H9 (cell line): Measurements from ENCODE around the gene ATAD3B. TPM values are rescaled to one million over a fixed set of nuclear protein-coding genes. Genes with fewer than 3 reads are reported as not detected.
"Not testable (repeated sequence)": the region's sequence is repeated elsewhere in the genome, so short reads cannot be mapped to it uniquely, and the experiment has no call there.

ENCODE experiments used
- DNase-seq: peaks from one replicate; pipeline ENCODE4 v3.0.0-alpha.2; 2017
- H2AFZ ChIP-seq: one replicate; pipeline ENCODE4 v1.6.1; 2013; ENCODE audit warnings: mild to moderate bottlenecking, low read length, control low read depth, moderate library complexity
- H2AK5ac ChIP-seq: 2 replicates; pipeline ENCODE4 v1.6.1; 2013; ENCODE audit warnings: low read length, control low read depth, mixed read lengths; ENCODE audit not compliant: insufficient read length
- H2BK120ac ChIP-seq: one replicate; pipeline ENCODE4 v1.6.1; 2013; ENCODE audit warnings: low read depth, mild to moderate bottlenecking, low read length, control low read depth, inconsistent platforms; ENCODE audit not compliant: poor library complexity, severe bottlenecking
- H2BK12ac ChIP-seq: 2 replicates; pipeline ENCODE4 v1.6.1; 2013; ENCODE audit warnings: low read length, control low read depth, mixed read lengths, low read depth; ENCODE audit not compliant: insufficient read length
- H2BK15ac ChIP-seq: 2 replicates; pipeline ENCODE4 v1.6.1; 2013; ENCODE audit warnings: low read depth, low read length, control low read depth
- H2BK20ac ChIP-seq: one replicate; pipeline ENCODE4 v1.6.1; 2013; ENCODE audit warnings: low read depth, mild to moderate bottlenecking, low read length, control low read depth, inconsistent platforms; ENCODE audit not compliant: poor library complexity, severe bottlenecking
- H2BK5ac ChIP-seq: 2 replicates; pipeline ENCODE4 v1.6.1; 2013; ENCODE audit warnings: low read length, control low read depth, mixed read lengths; ENCODE audit not compliant: insufficient read length
- H3K14ac ChIP-seq: 2 replicates; pipeline ENCODE4 v1.6.1; 2013; ENCODE audit warnings: low read length, control low read depth; ENCODE audit not compliant: insufficient read depth
- H3K18ac ChIP-seq: 2 replicates; pipeline ENCODE4 v1.6.1; 2013; ENCODE audit warnings: low read depth, mild to moderate bottlenecking, mixed read lengths, low read length, control low read depth; ENCODE audit not compliant: insufficient read length
- H3K23ac ChIP-seq: 2 replicates; pipeline ENCODE4 v1.6.1; 2013; ENCODE audit warnings: low read length, control low read depth, mixed read lengths, low read depth; ENCODE audit not compliant: insufficient read length
- H3K23me2 ChIP-seq: 2 replicates; pipeline ENCODE4 v1.6.1; 2013; ENCODE audit warnings: low read depth, mild to moderate bottlenecking, mixed read lengths, low read length, control low read depth; ENCODE audit not compliant: insufficient read length, poor library complexity, severe bottlenecking
- H3K27ac ChIP-seq: 2 replicates; pipeline ENCODE4 v1.5.1; 2013; ENCODE audit warnings: low read length, control low read depth, mixed read lengths, low read depth; ENCODE audit not compliant: insufficient read length
- H3K27me3 ChIP-seq: 2 replicates; pipeline ENCODE4 v1.6.1; 2013; ENCODE audit warnings: low read length, control low read depth, inconsistent platforms; ENCODE audit not compliant: insufficient read depth
- H3K4ac ChIP-seq: 2 replicates; pipeline ENCODE4 v1.6.1; 2013; ENCODE audit warnings: low read depth, mild to moderate bottlenecking, control low read depth, inconsistent platforms, low read length, moderate library complexity
- H3K4me1 ChIP-seq: 2 replicates; pipeline ENCODE4 v1.6.1; 2013; ENCODE audit warnings: low read length, control low read depth, inconsistent platforms; ENCODE audit not compliant: insufficient read depth
- H3K4me2 ChIP-seq: 2 replicates; pipeline ENCODE4 v1.6.1; 2013; ENCODE audit warnings: low read length, control low read depth, mixed read lengths; ENCODE audit not compliant: insufficient read length, insufficient read depth
- H3K56ac ChIP-seq: 2 replicates; pipeline ENCODE4 v1.6.1; 2013; ENCODE audit warnings: low read depth, mild to moderate bottlenecking, mixed read lengths, low read length, control low read depth; ENCODE audit not compliant: insufficient read length
- H3K79me1 ChIP-seq: 2 replicates; pipeline ENCODE4 v1.6.1; 2013; ENCODE audit warnings: low read depth, mild to moderate bottlenecking, moderate library complexity, low read length, control low read depth, inconsistent platforms; ENCODE audit not compliant: insufficient read depth, poor library complexity, severe bottlenecking
- H3K79me2 ChIP-seq: 2 replicates; pipeline ENCODE4 v1.6.1; 2013; ENCODE audit warnings: low read length, control low read depth, inconsistent platforms; ENCODE audit not compliant: insufficient read depth
- H3K9ac ChIP-seq: 2 replicates; pipeline ENCODE4 v1.6.1; 2013; ENCODE audit warnings: low read length, control low read depth, mixed read lengths; ENCODE audit not compliant: insufficient read length; ENCODE audit errors: extremely low read depth
- H3K9me3 ChIP-seq: one replicate; pipeline ENCODE4 v1.6.1; 2013; ENCODE audit warnings: low read depth, low read length, inconsistent platforms; ENCODE audit not compliant: control insufficient read depth
- H3T11ph ChIP-seq: one replicate; pipeline ENCODE4 v1.6.1; 2013; ENCODE audit warnings: mild to moderate bottlenecking, low read length, control low read depth, inconsistent platforms
- H4K20me1 ChIP-seq: one replicate; pipeline ENCODE4 v1.6.1; 2013; ENCODE audit not compliant: control insufficient read depth, insufficient read length, insufficient read depth
- H4K5ac ChIP-seq: 2 replicates; pipeline ENCODE4 v1.6.1; 2013; ENCODE audit warnings: low read depth, mild to moderate bottlenecking, mixed read lengths, low read length, control low read depth; ENCODE audit not compliant: insufficient read length
- H4K8ac ChIP-seq: replicated peaks from 2 replicates; pipeline ENCODE4 v1.6.1; 2013; ENCODE audit warnings: low read length, control low read depth, mixed read lengths, low read depth; ENCODE audit not compliant: insufficient read length
- H4K91ac ChIP-seq: 2 replicates; pipeline ENCODE4 v1.6.1; 2013; ENCODE audit warnings: low read depth, mild to moderate bottlenecking, moderate library complexity, mixed read lengths, low read length, control low read depth; ENCODE audit not compliant: insufficient read length
- H3K27ac Mint-ChIP-seq, 3 experiments: 2 replicates in 2 of 3; 3 replicates in 1 of 3; pipeline ENCODE4 v1.8.0; 2020 to 2021; ENCODE audit warnings: mixed read lengths in 3 of 3, mild to moderate bottlenecking in 1 of 3, moderate library complexity in 1 of 3
- H3K27me3 Mint-ChIP-seq: 2 replicates; pipeline ENCODE4 v1.8.0; 2021; ENCODE audit warnings: low read depth, mild to moderate bottlenecking, moderate library complexity, mixed read lengths
- H3K36me3 Mint-ChIP-seq, 3 experiments: 2 replicates in 2 of 3; 3 replicates in 1 of 3; pipeline ENCODE4 v1.8.0; 2020 to 2021; ENCODE audit warnings: low read depth in 3 of 3, mixed read lengths in 3 of 3; ENCODE audit not compliant: insufficient read depth in 1 of 3
- H3K4me1 Mint-ChIP-seq, 2 experiments: 2 replicates each; pipeline ENCODE4 v1.8.0; 2020; ENCODE audit warnings: mixed read lengths in 2 of 2
- H3K4me3 Mint-ChIP-seq, 2 experiments: 2 replicates in 1 of 2; 3 replicates in 1 of 2; pipeline ENCODE4 v1.8.0; 2020 to 2021; ENCODE audit warnings: mild to moderate bottlenecking in 2 of 2, mixed read lengths in 2 of 2, moderate library complexity in 1 of 2
- H3K9me3 Mint-ChIP-seq, 2 experiments: 2 replicates in 1 of 2; 3 replicates in 1 of 2; pipeline ENCODE4 v1.8.0; 2020; ENCODE audit warnings: mild to moderate bottlenecking in 2 of 2, mixed read lengths in 2 of 2, moderate library complexity in 1 of 2
- WGBS: extraction: QIAGEN DNeasy Blood & Tissue Kit; methylation state at CpG from one replicate; pipeline ENCODE4 v1.1.7; 2013; ENCODE audit warnings: missing lambda C conversion rate, low lambda C conversion rate, mixed read lengths; ENCODE audit not compliant: insufficient read length; ENCODE audit errors: extremely low coverage; 5-methylcytosine and 5-hydroxymethylcytosine counted together
- total RNA-seq: library from RNA; stranded (reverse); gene quantifications from 2 replicates; pipeline ENCODE4 v1.2.1, GENCODE V29; 2021

Gene ATAD3B
- total RNA-seq, 1 experiment from 2014 or later = 78.6 TPM

GRCh38 chr1:1513675-1514074, 42.1 kb downstream of the ATAD3B start:
- H4K8ac ChIP-seq, H2AK5ac ChIP-seq, H4K91ac ChIP-seq, DNase-seq, H2BK120ac ChIP-seq, H2BK5ac ChIP-seq, H3K56ac ChIP-seq, H3K23me2 ChIP-seq, H3K4ac ChIP-seq, H4K5ac ChIP-seq, H3K27ac Mint-ChIP-seq, H3K27me3 Mint-ChIP-seq, H2BK12ac ChIP-seq, H3K4me1 Mint-ChIP-seq, H3K27me3 ChIP-seq, H3K9ac ChIP-seq, H3K4me1 ChIP-seq, H2AFZ ChIP-seq, H3K27ac ChIP-seq, H3K14ac ChIP-seq, H4K20me1 ChIP-seq, H3K23ac ChIP-seq, H3K79me1 ChIP-seq, H3K18ac ChIP-seq, H3K9me3 ChIP-seq, H3K79me2 ChIP-seq, H3T11ph ChIP-seq, H2BK20ac ChIP-seq, H2BK15ac ChIP-seq, H3K9me3 Mint-ChIP-seq, H3K4me2 ChIP-seq: not testable (repeated sequence)
- no CpG with 5 or more reads among the region's 18 CpGs for WGBS
- Mint-ChIP-seq H3K4me3 (peak overlapping the region; percentile 48 to 60; a peak in 3 of 5 replicates), H3K36me3 (peaks cover 11 to 25% (median 13%) of the 10 kb centered on the region in 3 experiments)

GRCh38 chr1:1514376-1514775, 42.8 kb downstream of the ATAD3B start:
- H4K91ac ChIP-seq, DNase-seq, H3K27me3 Mint-ChIP-seq, H2BK15ac ChIP-seq, H3K23ac ChIP-seq, H3K18ac ChIP-seq, H3K4me2 ChIP-seq, H3K9me3 ChIP-seq, H2BK120ac ChIP-seq, H4K8ac ChIP-seq, H2BK12ac ChIP-seq, H3K9ac ChIP-seq, H3K23me2 ChIP-seq, H3K27ac Mint-ChIP-seq, H3K79me2 ChIP-seq, H3K27ac ChIP-seq, H3K27me3 ChIP-seq, H3K79me1 ChIP-seq, H3T11ph ChIP-seq, H3K4ac ChIP-seq, H4K5ac ChIP-seq, H4K20me1 ChIP-seq, H2BK5ac ChIP-seq, H3K14ac ChIP-seq, H3K4me1 Mint-ChIP-seq, H3K9me3 Mint-ChIP-seq, H2BK20ac ChIP-seq, H2AK5ac ChIP-seq, H2AFZ ChIP-seq, H3K56ac ChIP-seq, H3K4me3 Mint-ChIP-seq, H3K4me1 ChIP-seq: not testable (repeated sequence)
- WGBS = no CpG with 5 or more reads among the region's 16 CpGs
- peaks cover 13 to 29% (median 14%) of the 10 kb centered on the region in 3 experiments for H3K36me3 Mint-ChIP-seq
